Lung (tissue), 12 donors: ENCODE results near the gene ARMC7. TPM values are rescaled to one million over a fixed set of nuclear protein-coding genes. Genes with fewer than 3 reads are reported as not detected.

Experiments used
- ATAC-seq: fragments of 200-7000 bp; cut with Tn5 transposase; one replicate; pipeline ENCODE4 v1.9.1; 2020; ENCODE audit warnings: moderate number of reproducible peaks; ENCODE audit not compliant: insufficient read depth, low FRiP score
- DNase-seq, 3 donors: peaks; one replicate each; pipeline ENCODE4 v3.0.0-alpha.2; 2013 to 2017
- H3K27ac ChIP-seq, 2 donors: one replicate each; pipeline ENCODE4 v1.5.1; 2013; ENCODE audit warnings: mild to moderate bottlenecking in 2 of 2, moderate library complexity in 2 of 2, control low read depth in 1 of 2, inconsistent platforms in 1 of 2, low read depth in 1 of 2, low read length in 1 of 2
- H3K27me3 ChIP-seq, 3 donors: one replicate each; pipeline ENCODE4 v1.5.1; 2013; ENCODE audit warnings: low read length in 2 of 3; ENCODE audit not compliant: control insufficient read depth in 3 of 3, insufficient read depth in 3 of 3
- H3K36me3 ChIP-seq, 4 donors: one replicate each; pipeline ENCODE4 v1.5.1; 2013; ENCODE audit warnings: low read length in 4 of 4, mild to moderate bottlenecking in 1 of 4, moderate library complexity in 1 of 4; ENCODE audit not compliant: control insufficient read depth in 4 of 4, insufficient read depth in 4 of 4
- H3K4me1 ChIP-seq, 5 donors: one replicate each; pipeline ENCODE4 v1.5.1; 2013; ENCODE audit warnings: low read length in 5 of 5, mild to moderate bottlenecking in 2 of 5, moderate library complexity in 1 of 5; ENCODE audit not compliant: control insufficient read depth in 5 of 5, insufficient read depth in 5 of 5
- H3K4me3 ChIP-seq: one replicate; pipeline ENCODE4 v1.5.1; 2013; ENCODE audit warnings: mild to moderate bottlenecking, control low read depth, moderate library complexity
- H3K9ac ChIP-seq, 2 donors: one replicate each; pipeline ENCODE4 v1.5.1; 2013; ENCODE audit warnings: low read length in 2 of 2, control low read depth in 1 of 2; ENCODE audit not compliant: insufficient read depth in 1 of 2
- H3K9me3 ChIP-seq, 4 donors: one replicate each; pipeline ENCODE4 v1.5.1; 2013; ENCODE audit warnings: low read length in 3 of 4, mild to moderate bottlenecking in 1 of 4, moderate library complexity in 1 of 4; ENCODE audit not compliant: control insufficient read depth in 4 of 4, insufficient read depth in 3 of 4
- WGBS, 2 donors: extraction: QIAGEN DNeasy Blood & Tissue Kit; methylation state at CpG; one replicate each; pipeline ENCODE4 v1.1.7; 2013; 5-methylcytosine and 5-hydroxymethylcytosine counted together
- polyA plus RNA-seq, 2 donors: library from polyadenylated mRNA; stranded (reverse); fragments of 200-250 nt; gene quantifications; one replicate each; pipeline ENCODE4 v1.2.1, GENCODE V29; 2013
- total RNA-seq, 2 donors: library from RNA; depleted of rRNA in 1 of 2; stranded (reverse); fragments of >200 nt in 1 of 2; gene quantifications; one replicate each; pipeline ENCODE4 v1.2.1, GENCODE V29; 2014 to 2021
- TF ChIP-seq, protein P1 (sequence below): IDR thresholded peaks from 2 replicates; pipeline ENCODE4 v1.5.1; 2012; ENCODE audit warnings: mild to moderate bottlenecking; ENCODE audit errors: control extremely low read depth, extremely low read depth
- donor health status: control.
- donor health status: control.
- donor health status: Bipolar disorder and iron deficiency.
- donor health status: healthy.
- donor health status: DM: yes; HTN: yes; CAD: no.

ARMC7 gene
- total and polyA plus RNA-seq, 4 donors, result 8.1 to 19.2 (median 11.8) TPM

DNA sequence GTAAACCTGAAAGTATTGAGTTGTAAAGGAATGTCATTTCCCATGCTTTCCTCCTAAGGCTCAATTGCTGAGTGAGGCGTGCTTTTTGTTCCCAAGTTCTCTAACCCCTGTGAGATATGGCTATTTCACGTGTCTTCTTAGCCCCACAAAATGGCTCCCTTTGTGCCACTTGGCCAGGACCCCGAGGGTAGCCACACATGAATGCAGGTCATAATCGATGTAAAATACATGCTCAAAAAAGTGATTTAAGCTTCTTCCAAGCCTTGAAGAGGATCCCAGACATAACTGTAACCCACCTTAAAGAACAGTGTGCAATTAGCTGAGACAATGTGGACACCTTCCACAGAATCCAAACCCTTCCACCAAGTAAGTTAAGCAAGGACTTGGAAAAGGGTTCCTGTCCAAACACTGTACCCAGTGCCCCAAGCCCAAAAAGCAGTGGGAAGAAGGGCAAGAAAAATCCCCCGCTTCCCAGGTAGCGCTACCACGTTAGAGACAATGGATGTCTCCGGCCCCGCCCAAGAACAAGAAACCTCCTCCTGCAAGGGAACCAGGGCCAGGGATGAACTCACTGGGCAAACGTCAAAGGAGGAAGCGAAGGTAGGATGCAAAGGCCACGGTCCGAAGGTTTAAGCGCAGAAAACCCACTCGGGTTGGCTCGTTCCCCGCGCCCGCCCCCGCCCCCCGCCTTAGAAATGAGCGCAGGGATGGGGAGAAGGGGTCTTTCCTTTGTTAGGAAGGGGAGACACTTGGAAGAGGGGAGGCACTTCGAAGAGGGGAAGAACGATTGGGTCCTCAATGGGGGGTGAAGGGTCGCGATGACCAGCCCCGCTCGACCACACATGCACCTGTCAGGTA is 43.4 kb downstream of the ARMC7 start:
- ATAC-seq, result no peak
- H3K27ac ChIP-seq, result peak overlapping the region in 1 of 2 donors; percentile 1

GRCh38 chr17:75153780-75154194 is 44.0 kb downstream of the ARMC7 start:
- Histone ChIP-seq H3K36me3 (peaks cover 0 to 1% (median 0%) of the 10 kb centered on the region in 4 donors), H3K4me1 (peaks cover 0 to 20% (median 3%) of the 10 kb centered on the region in 5 donors), H3K27me3 (no peaks in the 10 kb centered on the region), H3K27ac (peak overlapping the region; percentile 89 to 92), H3K4me3 (peak overlapping the region; percentile 80), H3K9ac (peak overlapping the region; percentile 13 to 82), H3K9me3 (no peaks in the 10 kb centered on the region)
- TF ChIP-seq, protein P1, sequence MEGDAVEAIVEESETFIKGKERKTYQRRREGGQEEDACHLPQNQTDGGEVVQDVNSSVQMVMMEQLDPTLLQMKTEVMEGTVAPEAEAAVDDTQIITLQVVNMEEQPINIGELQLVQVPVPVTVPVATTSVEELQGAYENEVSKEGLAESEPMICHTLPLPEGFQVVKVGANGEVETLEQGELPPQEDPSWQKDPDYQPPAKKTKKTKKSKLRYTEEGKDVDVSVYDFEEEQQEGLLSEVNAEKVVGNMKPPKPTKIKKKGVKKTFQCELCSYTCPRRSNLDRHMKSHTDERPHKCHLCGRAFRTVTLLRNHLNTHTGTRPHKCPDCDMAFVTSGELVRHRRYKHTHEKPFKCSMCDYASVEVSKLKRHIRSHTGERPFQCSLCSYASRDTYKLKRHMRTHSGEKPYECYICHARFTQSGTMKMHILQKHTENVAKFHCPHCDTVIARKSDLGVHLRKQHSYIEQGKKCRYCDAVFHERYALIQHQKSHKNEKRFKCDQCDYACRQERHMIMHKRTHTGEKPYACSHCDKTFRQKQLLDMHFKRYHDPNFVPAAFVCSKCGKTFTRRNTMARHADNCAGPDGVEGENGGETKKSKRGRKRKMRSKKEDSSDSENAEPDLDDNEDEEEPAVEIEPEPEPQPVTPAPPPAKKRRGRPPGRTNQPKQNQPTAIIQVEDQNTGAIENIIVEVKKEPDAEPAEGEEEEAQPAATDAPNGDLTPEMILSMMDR, result no peak
- DNase-seq, result peak in 1 of 3 donors; percentile 54
- WGBS, 2 donors, result 0% methylated on average over 35 of the region's 35 CpGs
- no peak for ATAC-seq

More for the DNA sequence above, 43.4 kb downstream of the ARMC7 start:
- Histone ChIP-seq H3K27me3 (no peaks in the 10 kb centered on the region), H3K9me3 (no peaks in the 10 kb centered on the region), H3K36me3 (peaks cover 1 to 4% (median 2%) of the 10 kb centered on the region in 4 donors), H3K9ac (peak overlapping the region; percentile 82 to 86), H3K4me3 (peak overlapping the region; percentile 80), H3K4me1 (peaks cover 0 to 20% (median 3%) of the 10 kb centered on the region in 5 donors)
- WGBS, 2 donors, result 8% methylated on average over 28 of the region's 28 CpGs
- TF ChIP-seq, protein P1, result no peak
- peak; percentile 54 to 71 (median 68) for DNase-seq

- Histone ChIP-seq H3K4me1 (peaks cover 0 to 20% (median 3%) of the 10 kb centered on the region in 5 donors), H3K9me3 (no peaks in the 10 kb centered on the region), H3K27me3 (no peaks in the 10 kb centered on the region), H3K4me3 (peak within 1 kb of the TSS; percentile 80), H3K9ac (peak within 1 kb of the TSS; percentile 82 to 86), H3K27ac (peak within 1 kb of the TSS; percentile 89 to 92), H3K36me3 (peaks cover 0 to 2% (median 0%) of the 10 kb centered on the region in 4 donors)
- 2 to 3% methylated on average over 56 to 67 of the region's 67 CpGs for WGBS, 2 donors
- TF ChIP-seq, protein P1, result no peak
- peak; percentile 100 for ATAC-seq
- DNase-seq, result peak; percentile 99 to 100 (median 99)
Observed at GRCh38 chr17:75154195-75155106, 44.7 kb downstream of the ARMC7 start, which contains the start of gene JPT1. Gene JPT1, minus strand, starts transcription at chr17:75154512. Its CDS starts 115 bp downstream, at chr17:75154397.
